ENCODE data around the gene L3MBTL4. TPM values are rescaled to one million over a fixed set of nuclear protein-coding genes. Genes with fewer than 3 reads are reported as not detected.

Gene L3MBTL4
- total RNA-seq, 1 donor from 2014 or later = 16.2 TPM

DNA sequence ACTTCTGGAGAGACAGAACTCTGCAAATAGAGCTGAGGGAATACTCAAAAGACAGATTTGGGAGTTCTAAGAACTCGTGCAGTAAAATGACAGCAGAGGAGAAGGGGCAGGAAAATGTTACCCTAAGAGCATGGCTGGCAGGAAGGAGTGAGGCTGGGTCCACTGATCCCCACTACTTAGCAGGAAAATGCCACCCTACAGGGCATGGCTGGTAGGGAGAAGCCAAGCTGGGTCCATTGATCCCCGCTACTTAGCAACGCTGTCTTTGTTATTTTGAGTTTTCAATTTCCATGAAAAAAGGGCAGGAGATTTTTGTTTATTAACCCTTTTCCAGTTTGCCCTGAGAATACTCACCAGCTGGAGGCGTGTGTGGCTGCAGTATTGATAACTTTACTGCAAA is 419.1 kb downstream of the L3MBTL4 start:
- ATAC-seq = no peak
- DNase-seq = no peak

DNA sequence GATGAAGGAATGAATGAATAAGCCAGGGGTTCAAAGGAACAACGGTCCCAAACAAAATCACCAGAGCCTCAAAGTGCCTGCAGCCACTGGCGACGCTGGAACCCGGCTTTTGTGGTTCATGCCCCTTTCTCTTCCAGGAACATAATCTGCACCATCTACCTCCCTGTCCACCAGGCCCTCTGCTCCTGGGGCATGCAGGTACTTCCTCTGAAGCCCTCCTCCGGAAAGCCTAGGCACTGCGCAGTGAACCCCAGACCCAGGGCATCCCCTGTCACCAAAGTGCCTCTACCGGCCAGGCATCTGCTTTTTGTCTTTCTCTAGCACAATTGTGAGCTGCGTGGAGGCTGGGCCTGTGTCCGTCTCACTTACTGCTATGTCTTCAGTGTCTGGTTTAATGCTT is 420.8 kb downstream of the L3MBTL4 start:
- TF ChIP-seq, protein P1, sequence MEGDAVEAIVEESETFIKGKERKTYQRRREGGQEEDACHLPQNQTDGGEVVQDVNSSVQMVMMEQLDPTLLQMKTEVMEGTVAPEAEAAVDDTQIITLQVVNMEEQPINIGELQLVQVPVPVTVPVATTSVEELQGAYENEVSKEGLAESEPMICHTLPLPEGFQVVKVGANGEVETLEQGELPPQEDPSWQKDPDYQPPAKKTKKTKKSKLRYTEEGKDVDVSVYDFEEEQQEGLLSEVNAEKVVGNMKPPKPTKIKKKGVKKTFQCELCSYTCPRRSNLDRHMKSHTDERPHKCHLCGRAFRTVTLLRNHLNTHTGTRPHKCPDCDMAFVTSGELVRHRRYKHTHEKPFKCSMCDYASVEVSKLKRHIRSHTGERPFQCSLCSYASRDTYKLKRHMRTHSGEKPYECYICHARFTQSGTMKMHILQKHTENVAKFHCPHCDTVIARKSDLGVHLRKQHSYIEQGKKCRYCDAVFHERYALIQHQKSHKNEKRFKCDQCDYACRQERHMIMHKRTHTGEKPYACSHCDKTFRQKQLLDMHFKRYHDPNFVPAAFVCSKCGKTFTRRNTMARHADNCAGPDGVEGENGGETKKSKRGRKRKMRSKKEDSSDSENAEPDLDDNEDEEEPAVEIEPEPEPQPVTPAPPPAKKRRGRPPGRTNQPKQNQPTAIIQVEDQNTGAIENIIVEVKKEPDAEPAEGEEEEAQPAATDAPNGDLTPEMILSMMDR (IDR thresholded peaks at IDR 0.05) = no peak
- Histone ChIP-seq H3K9me3 (no peaks in the 10 kb centered on the region), H3K4me1 (no peaks in the 10 kb centered on the region), H3K27ac (no peak overlapping the region), H3K27me3 (no peaks in the 10 kb centered on the region), H3K4me3 (no peak overlapping the region), H3K36me3 (no peaks in the 10 kb centered on the region)
- ATAC-seq (no peak), DNase-seq (no peak)
- intact Hi-C loops (cut with DNase I) = no loop called here

More for the DNA sequence above, 419.1 kb downstream of the L3MBTL4 start:
- intact Hi-C loops (cut with DNase I) = no loop called here
- Histone ChIP-seq H3K4me1 (no peaks in the 10 kb centered on the region), H3K36me3 (no peaks in the 10 kb centered on the region), H3K4me3 (no peak overlapping the region), H3K9me3 (no peaks in the 10 kb centered on the region), H3K27me3 (no peaks in the 10 kb centered on the region), H3K27ac (no peak overlapping the region)
- TF ChIP-seq, protein P1 (IDR thresholded peaks at IDR 0.05) = no peak

DNA sequence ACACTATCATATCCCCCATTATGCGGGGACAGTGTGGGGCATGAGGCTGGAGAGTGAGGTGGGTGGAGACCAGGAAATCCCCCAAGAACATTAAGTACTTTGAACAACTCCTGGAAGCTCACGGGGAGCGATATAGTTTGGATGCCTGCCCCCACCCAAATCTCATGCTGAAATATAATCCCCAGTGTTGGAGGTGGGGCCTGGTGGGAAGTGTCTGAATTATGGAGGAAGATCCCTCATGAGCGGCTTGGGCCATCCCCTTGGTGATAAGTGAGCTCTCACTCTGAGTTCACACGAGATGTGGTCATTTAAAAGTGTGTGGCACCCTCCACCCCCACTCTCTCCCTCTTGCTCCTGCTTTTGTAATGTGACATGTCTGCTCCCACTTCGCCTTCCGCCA is 422.3 kb downstream of the L3MBTL4 start:
- TF ChIP-seq, protein P1 (IDR thresholded peaks at IDR 0.05) = no peak
- Histone ChIP-seq H3K27me3 (no peaks in the 10 kb centered on the region), H3K4me3 (no peak overlapping the region), H3K27ac (no peak overlapping the region), H3K36me3 (no peaks in the 10 kb centered on the region), H3K4me1 (no peaks in the 10 kb centered on the region), H3K9me3 (no peaks in the 10 kb centered on the region)
- intact Hi-C loops (cut with DNase I) = no loop called here
- ATAC-seq (no peak), DNase-seq (no peak)

DNA sequence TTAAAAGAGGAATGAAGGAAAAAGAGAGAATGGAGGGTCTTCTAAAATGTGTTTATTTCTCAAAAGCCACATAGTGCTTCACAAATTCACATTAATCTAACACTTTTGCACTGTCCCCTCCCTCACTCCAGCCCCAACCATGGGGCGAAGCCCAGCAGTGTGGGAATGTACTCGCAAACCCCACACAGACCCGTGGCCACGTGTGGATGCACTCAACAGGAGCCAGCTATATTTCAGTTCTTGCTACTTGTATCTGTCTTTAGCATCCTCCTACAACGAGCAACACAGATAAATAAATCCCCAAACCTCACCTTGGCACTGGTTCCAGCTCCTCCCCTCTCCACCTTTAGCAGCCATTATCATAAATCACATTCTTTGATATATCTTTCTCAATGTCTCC is 427.5 kb downstream of the L3MBTL4 start:
- no peak overlapping the region for H3K4me3 ChIP-seq
- intact Hi-C loops (cut with DNase I) = no loop called here
- TF ChIP-seq, protein P1 (IDR thresholded peaks at IDR 0.05) = no peak
- no peaks in the 10 kb centered on the region for H3K9me3 ChIP-seq
- no peaks in the 10 kb centered on the region for H3K36me3 ChIP-seq
- no peak overlapping the region for H3K27ac ChIP-seq
- no peaks in the 10 kb centered on the region for H3K4me1 ChIP-seq
- ATAC-seq (no peak), DNase-seq (no peak)
- H3K27me3 ChIP-seq = no peaks in the 10 kb centered on the region

DNA sequence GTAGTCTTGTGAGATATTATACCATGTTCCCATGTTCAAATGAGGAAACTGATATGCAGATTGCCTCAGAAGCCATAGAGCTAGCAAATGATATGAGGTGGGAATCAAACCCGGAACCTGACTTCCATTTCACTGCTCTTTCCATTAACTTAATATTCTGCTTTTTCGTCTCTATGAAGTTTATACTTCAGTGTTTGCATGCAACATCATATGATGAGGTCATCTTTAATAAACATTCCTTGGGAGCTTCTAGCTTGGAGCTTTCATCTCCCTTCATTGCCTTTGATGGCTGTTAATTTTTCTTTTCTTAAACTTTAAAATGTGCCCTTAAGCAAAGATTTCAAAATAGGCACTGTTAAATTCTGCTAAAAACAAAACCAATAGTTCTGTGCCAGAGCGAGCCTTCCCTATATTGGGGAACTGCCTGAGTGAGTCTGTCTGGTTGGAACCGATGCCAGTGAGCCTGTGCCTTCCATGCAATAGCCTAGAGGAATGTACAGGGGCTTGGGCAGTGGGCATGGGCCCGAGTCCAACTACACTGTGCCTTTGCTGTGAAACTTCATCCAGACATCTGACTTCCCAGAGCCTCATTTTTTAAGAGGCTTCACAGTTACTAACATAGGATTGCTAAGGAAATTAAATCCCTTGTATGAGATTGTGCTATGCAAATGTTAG is 428.3 kb downstream of the L3MBTL4 start:
- TF ChIP-seq, protein P1 (IDR thresholded peaks at IDR 0.05) = no peak
- intact Hi-C loops (cut with DNase I) = no loop called here
- Histone ChIP-seq H3K4me3 (no peak overlapping the region), H3K27me3 (no peaks in the 10 kb centered on the region), H3K4me1 (no peaks in the 10 kb centered on the region), H3K27ac (no peak overlapping the region), H3K9me3 (no peaks in the 10 kb centered on the region), H3K36me3 (no peaks in the 10 kb centered on the region)
- DNase-seq (no peak), ATAC-seq (no peak)

DNA sequence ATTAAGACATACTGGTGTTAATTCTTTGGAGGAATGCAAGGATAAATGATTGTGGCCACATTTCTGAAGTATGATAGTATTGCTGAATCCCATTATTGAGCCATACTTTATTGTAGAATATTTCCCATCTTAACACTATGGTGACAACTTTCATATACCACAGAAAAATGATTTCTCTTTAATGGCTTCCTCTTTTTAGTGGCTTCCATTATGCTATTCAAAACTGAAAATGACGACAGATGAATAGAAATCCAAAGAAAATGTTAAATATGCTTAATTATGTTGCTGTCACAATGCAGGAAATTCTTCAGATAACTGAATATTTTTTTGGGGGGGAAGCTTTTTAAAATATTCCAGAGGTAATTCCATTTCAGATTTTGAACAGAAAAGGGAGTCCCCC is 430.5 kb downstream of the L3MBTL4 start:
- Histone ChIP-seq H3K27ac (no peak overlapping the region), H3K9me3 (no peaks in the 10 kb centered on the region), H3K4me1 (no peaks in the 10 kb centered on the region), H3K27me3 (no peaks in the 10 kb centered on the region), H3K36me3 (no peaks in the 10 kb centered on the region), H3K4me3 (no peak overlapping the region)
- intact Hi-C loops (cut with DNase I) = no loop called here
- ATAC-seq = no peak
- TF ChIP-seq, protein P1 (IDR thresholded peaks at IDR 0.05) = no peak
- DNase-seq = no peak
